AG04449 (cell line): ENCODE results near the gene FIBCD1.
"Not testable (repeated sequence)": the region's sequence is repeated elsewhere in the genome, so short reads cannot be mapped to it uniquely, and the experiment has no call there.

Experiments used
- CTCF ChIA-PET: fragments of 350-600 bp; formaldehyde crosslinking; extraction: SDS; loops from one replicate; lab custom pipeline; 2021; ENCODE audit warnings: antibody characterized with exemption; lab: Yijun Ruan, JAX
- POLR2A ChIA-PET: fragments of 400-600, 350-600 bp; formaldehyde crosslinking; extraction: SDS; loops from one replicate; lab custom pipeline; 2020; ENCODE audit warnings: antibody characterized with exemption, inconsistent platforms; lab: Yijun Ruan, JAX
- DNase-seq: peaks from one replicate; pipeline ENCODE4 v3.0.0-alpha.2; 2010; ENCODE audit warnings: low read depth, low spot score
- H3K4me3 ChIP-seq: 2 replicates; pipeline ENCODE4 v1.5.1; 2011; ENCODE audit warnings: low read depth, mild to moderate bottlenecking, control low read depth, low read length
- CTCF ChIP-seq: IDR thresholded peaks from one replicate; pipeline ENCODE4 v1.5.1; 2011; ENCODE audit warnings: mild to moderate bottlenecking, moderate library complexity, low read length, control low read depth, inconsistent platforms; ENCODE audit not compliant: insufficient read depth; ENCODE audit errors: missing control alignments

The FIBCD1 gene

GRCh38 chr9:130963337-130963908 is 24.4 kb upstream of the FIBCD1 start:
- no peak overlapping the region for H3K4me3 ChIP-seq
- DNase-seq: no peak
- ChIA-PET POLR2A (no interaction called here), CTCF (interaction anchor here (0.8 to 1.2 kb wide), 3 partner anchors 19 to 35 kb away, joined by 3 read pairs; no protein-coding TSS in a partner anchor)
- TF ChIP-seq CTCF: no peak

- ChIA-PET CTCF (interaction anchor here (0.7 to 1.2 kb wide), 5 partner anchors 19 to 94 kb away, joined by 3 to 5 read pairs (median 3); no protein-coding TSS in a partner anchor), POLR2A (no interaction called here)
- no peak for TF ChIP-seq CTCF
- H3K4me3 ChIP-seq: no peak overlapping the region
- DNase-seq: peak; percentile 83
Measured at GRCh38 chr9:130962418-130963316, 23.6 kb upstream of the FIBCD1 start.

GRCh38 chr9:130961511-130962300 is 22.7 kb upstream of the FIBCD1 start:
- CTCF ChIA-PET: interaction anchor here (0.7 to 1.2 kb wide), 4 partner anchors 21 to 95 kb away, joined by 3 to 5 read pairs (median 4); no protein-coding TSS in a partner anchor
- H3K4me3 ChIP-seq: no peak overlapping the region
- TF ChIP-seq CTCF: no peak
- DNase-seq: no peak
- POLR2A ChIA-PET: no interaction called here

DNA sequence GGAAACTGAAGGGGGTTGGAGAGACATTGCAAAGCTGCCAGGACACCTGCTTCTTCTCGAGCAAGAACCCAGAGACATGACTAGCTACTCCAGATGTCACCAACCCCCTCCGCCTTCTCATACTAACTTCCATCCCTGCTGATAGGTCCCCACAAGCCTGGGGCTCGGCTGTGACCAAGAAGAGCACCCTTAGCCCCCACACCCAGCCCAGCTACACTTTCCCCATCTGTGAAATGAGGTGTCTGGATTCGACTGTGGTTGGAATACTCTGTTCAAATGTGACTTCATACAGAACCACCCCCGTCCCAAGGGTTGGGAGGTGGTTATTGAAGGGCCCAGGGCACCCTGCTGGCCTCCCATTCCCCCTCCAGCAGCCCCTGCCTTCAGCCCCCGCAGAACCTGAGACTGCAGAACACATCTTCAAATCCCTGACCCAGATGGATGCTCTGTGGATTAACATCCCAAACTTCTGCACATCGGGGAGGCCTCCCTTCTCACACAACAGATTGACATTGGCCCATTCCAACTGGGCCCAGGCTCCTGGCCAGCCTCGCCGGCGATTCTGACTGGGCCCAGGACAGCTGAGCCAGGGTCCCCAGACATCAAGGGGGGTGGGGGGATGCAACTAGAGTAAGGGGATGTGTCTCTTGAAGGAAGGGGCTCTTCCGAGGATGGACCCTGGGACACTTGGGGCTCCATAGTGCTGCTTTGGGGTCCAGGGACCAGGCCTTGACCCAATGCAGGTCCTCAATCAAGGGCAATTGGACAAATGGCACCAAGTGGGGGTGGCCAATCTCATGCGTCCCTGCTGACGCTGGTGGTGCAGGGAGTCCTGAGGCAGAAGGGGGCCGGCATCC is 21.7 kb upstream of the FIBCD1 start:
- ChIA-PET POLR2A (no interaction called here), CTCF (no interaction called here)
- H3K4me3 ChIP-seq: no peak overlapping the region
- no peak for TF ChIP-seq CTCF
- no peak for DNase-seq

GRCh38 chr9:130959809-130960334 is 20.8 kb upstream of the FIBCD1 start:
- DNase-seq: no peak
- ChIA-PET CTCF (no interaction called here), POLR2A (no interaction called here)
- no peak for TF ChIP-seq CTCF
- no peak overlapping the region for H3K4me3 ChIP-seq

DNA sequence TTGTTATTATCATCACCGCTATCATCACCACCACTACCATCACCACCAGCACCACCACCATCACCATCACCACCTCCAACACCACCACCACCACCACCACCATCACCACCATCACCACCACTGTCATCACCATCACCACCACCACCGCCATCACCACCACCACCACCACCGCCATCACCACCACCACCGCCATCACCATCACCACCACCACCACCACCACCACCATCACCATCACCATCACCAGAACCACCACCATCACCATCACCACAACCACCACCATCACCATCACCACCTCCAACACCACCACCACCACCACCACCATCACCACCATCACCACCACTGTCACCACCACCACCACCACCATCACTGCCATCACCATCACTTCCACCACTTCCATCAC is 19.5 kb upstream of the FIBCD1 start:
- CTCF ChIA-PET, H3K4me3 ChIP-seq, POLR2A ChIA-PET, DNase-seq: not testable (repeated sequence)
